ENCODE measurements around the gene IGFLR1. TPM values are rescaled to one million over a fixed set of nuclear protein-coding genes. Genes with fewer than 3 reads are reported as not detected.
A peak's percentile ranks its signal among the peaks of the same experiment; 100 is the strongest.

The IGFLR1 gene
- total and polyA plus RNA-seq, 10 donors: 16.5 to 64.7 (median 46.4) TPM

GRCh38 chr19:35731353-35731752, 10.9 kb downstream of the IGFLR1 start:
- intact Hi-C loops (cut with DNase I; ENCODE audit: low total_unique reads): no loop called here
- Histone ChIP-seq H3K4me3 (no peak overlapping the region), H3K9me3 (no peaks in the 10 kb centered on the region), H3K36me3 (peaks cover 0 to 100% (median 100%) of the 10 kb centered on the region in 6 donors), H3K27me3 (replicated peaks in 1 of 7) (no peaks in the 10 kb centered on the region), H3K4me1 (peaks cover 0 to 3% (median 0%) of the 10 kb centered on the region in 6 donors), H3K27ac (no peak overlapping the region)
- 90 to 98% (median 94%) methylated on average over 9 of the region's 9 CpGs for WGBS, 5 donors
- no peak for DNase-seq
- TF ChIP-seq CTCF (IDR thresholded peaks at IDR 0.05 in 8 of 11, conservative IDR thresholded peaks at IDR 0.05 in 3 of 11) (no peak), POLR2AphosphoS5 (IDR thresholded peaks at IDR 0.05) (peak in 1 of 3 donors; percentile 37)

GRCh38 chr19:35730326-35730725, 11.9 kb downstream of the IGFLR1 start:
- peaks cover 0 to 100% (median 100%) of the 10 kb centered on the region in 6 donors for H3K36me3 ChIP-seq
- WGBS, 5 donors: 95 to 96% (median 95%) methylated on average over 18 of the region's 18 CpGs
- no peaks in the 10 kb centered on the region for H3K4me1 ChIP-seq
- intact Hi-C loops (cut with DNase I; ENCODE audit: low total_unique reads): no loop called here
- H3K27ac ChIP-seq: no peak overlapping the region
- no peak overlapping the region for H3K4me3 ChIP-seq
- TF ChIP-seq POLR2A (IDR thresholded peaks at IDR 0.05) (no peak), CTCF (IDR thresholded peaks at IDR 0.05 in 8 of 11, conservative IDR thresholded peaks at IDR 0.05 in 3 of 11) (no peak), POLR2AphosphoS5 (IDR thresholded peaks at IDR 0.05) (no peak)
- H3K27me3 ChIP-seq (replicated peaks in 1 of 7): no peaks in the 10 kb centered on the region
- DNase-seq: no peak
- no peaks in the 10 kb centered on the region for H3K9me3 ChIP-seq

- Histone ChIP-seq H3K9me3 (no peaks in the 10 kb centered on the region), H3K4me1 (no peaks in the 10 kb centered on the region), H3K4me3 (no peak overlapping the region), H3K36me3 (peaks cover 0 to 100% (median 100%) of the 10 kb centered on the region in 6 donors), H3K27me3 (replicated peaks in 1 of 7) (no peaks in the 10 kb centered on the region), H3K27ac (no peak overlapping the region)
- 92 to 97% (median 96%) methylated on average over 10 to 11 of the region's 11 CpGs for WGBS, 5 donors
- intact Hi-C loops (cut with DNase I; ENCODE audit: low total_unique reads): no loop called here
- DNase-seq: no peak
- TF ChIP-seq POLR2AphosphoS5 (IDR thresholded peaks at IDR 0.05): peak in 1 of 3 donors; percentile 63
- no peak for TF ChIP-seq POLR2A (IDR thresholded peaks at IDR 0.05)
Observed at GRCh38 chr19:35729763-35730162, 12.5 kb downstream of the IGFLR1 start.

GRCh38 chr19:35729021-35729420, 13.2 kb downstream of the IGFLR1 start:
- intact Hi-C loops (cut with DNase I; ENCODE audit: low total_unique reads): no loop called here
- Histone ChIP-seq H3K36me3 (peaks cover 0 to 100% (median 100%) of the 10 kb centered on the region in 6 donors), H3K27me3 (replicated peaks in 1 of 7) (no peaks in the 10 kb centered on the region), H3K4me1 (no peaks in the 10 kb centered on the region), H3K27ac (no peak overlapping the region), H3K4me3 (no peak overlapping the region), H3K9me3 (no peaks in the 10 kb centered on the region)
- TF ChIP-seq POLR2AphosphoS5 (IDR thresholded peaks at IDR 0.05) (peak in 2 of 3 donors; percentile 24 to 46), POLR2A (IDR thresholded peaks at IDR 0.05) (no peak)
- 92 to 95% (median 94%) methylated on average over 18 of the region's 18 CpGs for WGBS, 5 donors
- DNase-seq: no peak

- Histone ChIP-seq H3K36me3 (peaks cover 0 to 100% (median 100%) of the 10 kb centered on the region in 6 donors), H3K9me3 (no peaks in the 10 kb centered on the region), H3K4me1 (peaks cover 0 to 1% (median 0%) of the 10 kb centered on the region in 6 donors), H3K4me3 (no peak overlapping the region), H3K27ac (no peak overlapping the region), H3K27me3 (replicated peaks in 1 of 7) (no peaks in the 10 kb centered on the region)
- WGBS, 5 donors: 91 to 95% (median 93%) methylated on average over 18 to 19 of the region's 19 CpGs
- intact Hi-C loops (cut with DNase I; ENCODE audit: low total_unique reads): no loop called here
- no peak for DNase-seq
- TF ChIP-seq CTCF (IDR thresholded peaks at IDR 0.05 in 8 of 11, conservative IDR thresholded peaks at IDR 0.05 in 3 of 11) (no peak), POLR2AphosphoS5 (IDR thresholded peaks at IDR 0.05) (peak in 1 of 3 donors; percentile 8), POLR2A (IDR thresholded peaks at IDR 0.05) (no peak)
Observed at GRCh38 chr19:35727956-35728706, 14.1 kb downstream of the IGFLR1 start.
